ENCODE measurements around the gene IL10RB.

IL10RB gene

DNA sequence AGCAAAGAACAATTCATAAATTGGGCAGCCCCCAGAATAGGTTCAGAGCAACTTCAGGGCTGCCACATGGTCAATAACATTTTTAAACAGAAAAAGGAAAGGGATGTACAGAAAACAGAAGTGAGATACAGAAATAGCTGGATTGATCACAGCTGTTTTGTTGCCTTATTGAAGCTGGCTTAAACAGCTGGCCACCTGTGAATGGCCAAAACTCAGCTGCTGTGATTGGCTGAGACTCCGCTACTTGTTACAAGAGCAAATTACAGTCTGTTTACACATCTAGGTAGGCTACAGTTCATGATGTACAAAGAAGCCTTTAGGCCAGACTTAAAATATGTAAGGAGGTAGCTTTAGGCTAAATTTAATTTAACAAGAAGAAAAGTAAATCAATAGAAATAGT is 47.0 kb downstream of the IL10RB start:
- no peak overlapping the region for H3K4me3 Mint-ChIP-seq
- H3K27ac Mint-ChIP-seq, result no peak overlapping the region
- peaks cover 19% of the 10 kb centered on the region for H3K27me3 Mint-ChIP-seq (ENCODE audit: low read depth, poor library complexity)
- no peaks in the 10 kb centered on the region for H3K36me3 Mint-ChIP-seq (ENCODE audit: low read depth)
- no peaks in the 10 kb centered on the region for H3K4me1 Mint-ChIP-seq
- H3K9me3 Mint-ChIP-seq, result peaks cover 13% of the 10 kb centered on the region
- TF ChIP-seq, protein P1, sequence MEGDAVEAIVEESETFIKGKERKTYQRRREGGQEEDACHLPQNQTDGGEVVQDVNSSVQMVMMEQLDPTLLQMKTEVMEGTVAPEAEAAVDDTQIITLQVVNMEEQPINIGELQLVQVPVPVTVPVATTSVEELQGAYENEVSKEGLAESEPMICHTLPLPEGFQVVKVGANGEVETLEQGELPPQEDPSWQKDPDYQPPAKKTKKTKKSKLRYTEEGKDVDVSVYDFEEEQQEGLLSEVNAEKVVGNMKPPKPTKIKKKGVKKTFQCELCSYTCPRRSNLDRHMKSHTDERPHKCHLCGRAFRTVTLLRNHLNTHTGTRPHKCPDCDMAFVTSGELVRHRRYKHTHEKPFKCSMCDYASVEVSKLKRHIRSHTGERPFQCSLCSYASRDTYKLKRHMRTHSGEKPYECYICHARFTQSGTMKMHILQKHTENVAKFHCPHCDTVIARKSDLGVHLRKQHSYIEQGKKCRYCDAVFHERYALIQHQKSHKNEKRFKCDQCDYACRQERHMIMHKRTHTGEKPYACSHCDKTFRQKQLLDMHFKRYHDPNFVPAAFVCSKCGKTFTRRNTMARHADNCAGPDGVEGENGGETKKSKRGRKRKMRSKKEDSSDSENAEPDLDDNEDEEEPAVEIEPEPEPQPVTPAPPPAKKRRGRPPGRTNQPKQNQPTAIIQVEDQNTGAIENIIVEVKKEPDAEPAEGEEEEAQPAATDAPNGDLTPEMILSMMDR (IDR thresholded peaks at IDR 0.05), result no peak
- DNase-seq, result no peak

DNA sequence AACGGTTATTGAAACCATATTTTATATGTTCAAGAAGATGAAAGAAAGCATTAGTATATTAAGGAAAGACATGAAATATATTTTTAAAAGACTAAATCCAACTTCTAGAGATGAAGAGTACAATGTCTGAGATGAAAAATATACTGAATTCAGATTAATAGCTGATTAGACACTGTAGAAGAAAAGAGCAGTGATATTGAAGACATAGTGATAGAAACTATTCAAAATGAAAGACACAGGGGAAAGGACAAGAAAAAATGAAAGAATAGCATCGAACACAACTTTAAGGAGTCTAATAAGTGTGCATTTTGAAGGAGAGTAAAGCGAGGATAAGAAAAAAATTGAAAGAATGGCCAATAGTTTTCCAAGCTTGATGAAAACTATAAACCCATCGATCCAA is 47.4 kb downstream of the IL10RB start:
- Mint-ChIP-seq H3K36me3 (ENCODE audit: low read depth) (no peaks in the 10 kb centered on the region), H3K4me1 (no peaks in the 10 kb centered on the region), H3K27me3 (ENCODE audit: low read depth, poor library complexity) (peaks cover 19% of the 10 kb centered on the region), H3K27ac (no peak overlapping the region), H3K9me3 (peaks cover 13% of the 10 kb centered on the region), H3K4me3 (no peak overlapping the region)
- TF ChIP-seq, protein P1 (IDR thresholded peaks at IDR 0.05), result no peak
- DNase-seq, result no peak

DNA sequence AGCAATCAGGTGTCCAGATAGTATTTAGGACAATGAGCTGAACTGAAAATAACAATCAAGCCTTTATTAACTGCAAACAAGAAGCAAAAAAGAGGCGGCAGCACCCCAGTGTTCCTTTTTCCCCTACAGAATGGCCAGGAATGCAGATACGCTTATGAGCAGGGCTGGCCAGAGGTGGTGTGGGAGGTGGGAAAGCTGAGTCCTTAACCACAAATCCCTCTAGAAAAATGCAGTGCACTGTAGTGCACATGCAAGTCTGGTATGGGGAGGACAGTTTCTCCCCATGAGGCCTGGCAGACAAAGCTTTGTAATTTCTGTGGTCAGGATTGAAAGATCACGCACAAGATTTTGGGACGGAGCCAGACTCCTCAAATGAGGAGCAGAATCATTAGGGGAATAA is 47.9 kb downstream of the IL10RB start:
- H3K4me3 Mint-ChIP-seq, result no peak overlapping the region
- no peaks in the 10 kb centered on the region for H3K4me1 Mint-ChIP-seq
- TF ChIP-seq, protein P1 (IDR thresholded peaks at IDR 0.05), result no peak
- peaks cover 10% of the 10 kb centered on the region for H3K9me3 Mint-ChIP-seq
- DNase-seq, result no peak
- H3K27me3 Mint-ChIP-seq (ENCODE audit: low read depth, poor library complexity), result peaks cover 19% of the 10 kb centered on the region
- no peak overlapping the region for H3K27ac Mint-ChIP-seq
- no peaks in the 10 kb centered on the region for H3K36me3 Mint-ChIP-seq (ENCODE audit: low read depth)

GRCh38 chr21:33315946-33316710 is 50.0 kb downstream of the IL10RB start:
- H3K27ac Mint-ChIP-seq, result no peak overlapping the region
- H3K9me3 Mint-ChIP-seq, result peaks cover 6% of the 10 kb centered on the region
- DNase-seq, result no peak
- H3K4me3 Mint-ChIP-seq, result no peak overlapping the region
- no peaks in the 10 kb centered on the region for H3K36me3 Mint-ChIP-seq (ENCODE audit: low read depth)
- H3K27me3 Mint-ChIP-seq (ENCODE audit: low read depth, poor library complexity), result peaks cover 16% of the 10 kb centered on the region
- H3K4me1 Mint-ChIP-seq, result no peaks in the 10 kb centered on the region
- TF ChIP-seq, protein P1 (IDR thresholded peaks at IDR 0.05), result no peak

DNA sequence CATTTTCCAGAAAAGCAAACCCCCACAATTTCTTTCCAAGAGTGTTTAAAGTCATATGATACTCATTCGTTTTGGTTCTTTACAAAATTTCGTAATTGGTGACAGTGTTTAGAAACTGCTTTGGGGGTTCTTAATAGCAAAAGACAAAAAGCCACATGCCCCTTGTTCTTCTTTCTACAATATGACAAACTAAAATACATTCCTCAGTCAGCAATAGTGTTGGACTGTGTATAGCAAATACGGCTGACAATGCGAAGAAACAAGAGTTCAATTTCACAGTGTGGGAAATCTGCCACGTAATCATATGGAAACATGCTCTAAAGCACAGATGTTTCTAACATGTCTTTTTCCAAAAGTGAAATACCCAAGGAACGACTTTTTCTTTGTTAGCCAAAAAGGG is 51.0 kb downstream of the IL10RB start:
- Mint-ChIP-seq H3K36me3 (ENCODE audit: low read depth) (no peaks in the 10 kb centered on the region), H3K27ac (no peak overlapping the region), H3K27me3 (ENCODE audit: low read depth, poor library complexity) (peaks cover 16% of the 10 kb centered on the region), H3K4me1 (no peaks in the 10 kb centered on the region), H3K9me3 (peaks cover 6% of the 10 kb centered on the region), H3K4me3 (no peak overlapping the region)
- DNase-seq, result no peak
- TF ChIP-seq, protein P1 (IDR thresholded peaks at IDR 0.05), result no peak

Measured in nephron progenitor cell (in vitro differentiated cells).